WTC11 (cell line): ENCODE results near the gene CRTC3.

Experiments used
- NR3C1 ChIP-seq: sonication (generic); formaldehyde crosslinking; conservative IDR thresholded peaks from 2 replicates; pipeline ENCODE4 v1.8.1; 2023; ENCODE audit warnings: low read depth, mild to moderate bottlenecking, missing genetic modification reagents
- TP53 ChIP-seq: sonication (generic); formaldehyde crosslinking; IDR thresholded peaks from 2 replicates; pipeline ENCODE4 v1.8.1; 2023; ENCODE audit warnings: mild to moderate bottlenecking, missing genetic modification reagents
- TF ChIP-seq, protein P1 (sequence below): fragments of 200-600 bp; IDR thresholded peaks from 2 replicates; pipeline ENCODE4 v1.8.0; 2022; ENCODE audit warnings: antibody characterized with exemption
- TF ChIP-seq, protein P2 (sequence below): sonication (generic); formaldehyde crosslinking; IDR thresholded peaks from 2 replicates; pipeline ENCODE4 v1.8.1; 2022; ENCODE audit warnings: missing genetic modification reagents, borderline replicate concordance
- TF ChIP-seq, protein P3 (sequence below): sonication (generic); formaldehyde crosslinking; IDR thresholded peaks from 2 replicates; pipeline ENCODE4 v1.8.1; 2022; ENCODE audit warnings: low read depth, missing genetic modification reagents, borderline replicate concordance
- TF ChIP-seq, protein P4 (sequence below): sonication (generic); formaldehyde crosslinking; IDR thresholded peaks from 2 replicates; pipeline ENCODE4 v1.8.0; 2022; ENCODE audit warnings: missing genetic modification reagents

DNA sequence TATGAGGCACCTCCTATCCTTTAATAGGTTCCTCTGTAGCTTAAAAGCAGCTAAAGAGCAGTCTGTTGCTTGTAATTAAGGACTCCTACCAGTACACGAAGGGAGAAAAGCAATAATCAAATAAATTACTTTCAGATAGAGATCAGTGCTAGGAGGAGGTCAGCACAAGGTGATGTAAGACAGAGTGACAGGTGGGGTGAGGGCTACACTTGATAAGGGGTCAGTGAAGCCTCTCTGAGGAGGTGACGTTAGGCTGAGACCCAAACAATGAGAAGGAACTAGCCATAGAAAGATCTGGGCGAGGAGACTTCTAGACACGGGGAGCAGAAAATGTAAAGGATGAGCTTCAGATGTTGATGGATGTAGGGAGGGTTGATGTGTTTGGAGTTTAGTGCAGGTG lies 129.8 kb downstream of the CRTC3 start:
- TF ChIP-seq, protein P1, sequence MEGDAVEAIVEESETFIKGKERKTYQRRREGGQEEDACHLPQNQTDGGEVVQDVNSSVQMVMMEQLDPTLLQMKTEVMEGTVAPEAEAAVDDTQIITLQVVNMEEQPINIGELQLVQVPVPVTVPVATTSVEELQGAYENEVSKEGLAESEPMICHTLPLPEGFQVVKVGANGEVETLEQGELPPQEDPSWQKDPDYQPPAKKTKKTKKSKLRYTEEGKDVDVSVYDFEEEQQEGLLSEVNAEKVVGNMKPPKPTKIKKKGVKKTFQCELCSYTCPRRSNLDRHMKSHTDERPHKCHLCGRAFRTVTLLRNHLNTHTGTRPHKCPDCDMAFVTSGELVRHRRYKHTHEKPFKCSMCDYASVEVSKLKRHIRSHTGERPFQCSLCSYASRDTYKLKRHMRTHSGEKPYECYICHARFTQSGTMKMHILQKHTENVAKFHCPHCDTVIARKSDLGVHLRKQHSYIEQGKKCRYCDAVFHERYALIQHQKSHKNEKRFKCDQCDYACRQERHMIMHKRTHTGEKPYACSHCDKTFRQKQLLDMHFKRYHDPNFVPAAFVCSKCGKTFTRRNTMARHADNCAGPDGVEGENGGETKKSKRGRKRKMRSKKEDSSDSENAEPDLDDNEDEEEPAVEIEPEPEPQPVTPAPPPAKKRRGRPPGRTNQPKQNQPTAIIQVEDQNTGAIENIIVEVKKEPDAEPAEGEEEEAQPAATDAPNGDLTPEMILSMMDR: no peak
- TF ChIP-seq, protein P2, sequence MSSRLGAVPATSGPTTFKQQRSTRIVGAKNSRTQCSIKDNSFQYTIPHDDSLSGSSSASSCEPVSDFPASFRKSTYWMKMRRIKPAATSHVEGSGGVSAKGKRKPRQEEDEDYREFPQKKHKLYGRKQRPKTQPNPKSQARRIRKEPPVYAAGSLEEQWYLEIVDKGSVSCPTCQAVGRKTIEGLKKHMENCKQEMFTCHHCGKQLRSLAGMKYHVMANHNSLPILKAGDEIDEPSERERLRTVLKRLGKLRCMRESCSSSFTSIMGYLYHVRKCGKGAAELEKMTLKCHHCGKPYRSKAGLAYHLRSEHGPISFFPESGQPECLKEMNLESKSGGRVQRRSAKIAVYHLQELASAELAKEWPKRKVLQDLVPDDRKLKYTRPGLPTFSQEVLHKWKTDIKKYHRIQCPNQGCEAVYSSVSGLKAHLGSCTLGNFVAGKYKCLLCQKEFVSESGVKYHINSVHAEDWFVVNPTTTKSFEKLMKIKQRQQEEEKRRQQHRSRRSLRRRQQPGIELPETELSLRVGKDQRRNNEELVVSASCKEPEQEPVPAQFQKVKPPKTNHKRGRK (CRISPR knock-in tag): no peak
- no peak for TF ChIP-seq NR3C1 (CRISPR knock-in tag)
- TF ChIP-seq, protein P3, sequence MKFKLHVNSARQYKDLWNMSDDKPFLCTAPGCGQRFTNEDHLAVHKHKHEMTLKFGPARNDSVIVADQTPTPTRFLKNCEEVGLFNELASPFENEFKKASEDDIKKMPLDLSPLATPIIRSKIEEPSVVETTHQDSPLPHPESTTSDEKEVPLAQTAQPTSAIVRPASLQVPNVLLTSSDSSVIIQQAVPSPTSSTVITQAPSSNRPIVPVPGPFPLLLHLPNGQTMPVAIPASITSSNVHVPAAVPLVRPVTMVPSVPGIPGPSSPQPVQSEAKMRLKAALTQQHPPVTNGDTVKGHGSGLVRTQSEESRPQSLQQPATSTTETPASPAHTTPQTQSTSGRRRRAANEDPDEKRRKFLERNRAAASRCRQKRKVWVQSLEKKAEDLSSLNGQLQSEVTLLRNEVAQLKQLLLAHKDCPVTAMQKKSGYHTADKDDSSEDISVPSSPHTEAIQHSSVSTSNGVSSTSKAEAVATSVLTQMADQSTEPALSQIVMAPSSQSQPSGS (CRISPR knock-in tag): no peak
- no peak for TF ChIP-seq TP53 (CRISPR knock-in tag)
- TF ChIP-seq, protein P4, sequence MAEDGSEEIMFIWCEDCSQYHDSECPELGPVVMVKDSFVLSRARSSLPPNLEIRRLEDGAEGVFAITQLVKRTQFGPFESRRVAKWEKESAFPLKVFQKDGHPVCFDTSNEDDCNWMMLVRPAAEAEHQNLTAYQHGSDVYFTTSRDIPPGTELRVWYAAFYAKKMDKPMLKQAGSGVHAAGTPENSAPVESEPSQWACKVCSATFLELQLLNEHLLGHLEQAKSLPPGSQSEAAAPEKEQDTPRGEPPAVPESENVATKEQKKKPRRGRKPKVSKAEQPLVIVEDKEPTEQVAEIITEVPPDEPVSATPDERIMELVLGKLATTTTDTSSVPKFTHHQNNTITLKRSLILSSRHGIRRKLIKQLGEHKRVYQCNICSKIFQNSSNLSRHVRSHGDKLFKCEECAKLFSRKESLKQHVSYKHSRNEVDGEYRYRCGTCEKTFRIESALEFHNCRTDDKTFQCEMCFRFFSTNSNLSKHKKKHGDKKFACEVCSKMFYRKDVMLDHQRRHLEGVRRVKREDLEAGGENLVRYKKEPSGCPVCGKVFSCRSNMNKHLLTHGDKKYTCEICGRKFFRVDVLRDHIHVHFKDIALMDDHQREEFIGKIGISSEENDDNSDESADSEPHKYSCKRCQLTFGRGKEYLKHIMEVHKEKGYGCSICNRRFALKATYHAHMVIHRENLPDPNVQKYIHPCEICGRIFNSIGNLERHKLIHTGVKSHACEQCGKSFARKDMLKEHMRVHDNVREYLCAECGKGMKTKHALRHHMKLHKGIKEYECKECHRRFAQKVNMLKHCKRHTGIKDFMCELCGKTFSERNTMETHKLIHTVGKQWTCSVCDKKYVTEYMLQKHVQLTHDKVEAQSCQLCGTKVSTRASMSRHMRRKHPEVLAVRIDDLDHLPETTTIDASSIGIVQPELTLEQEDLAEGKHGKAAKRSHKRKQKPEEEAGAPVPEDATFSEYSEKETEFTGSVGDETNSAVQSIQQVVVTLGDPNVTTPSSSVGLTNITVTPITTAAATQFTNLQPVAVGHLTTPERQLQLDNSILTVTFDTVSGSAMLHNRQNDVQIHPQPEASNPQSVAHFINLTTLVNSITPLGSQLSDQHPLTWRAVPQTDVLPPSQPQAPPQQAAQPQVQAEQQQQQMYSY (CRISPR knock-in tag): no peak
